KMS-11 (cell line): ENCODE results near the gene CXXC4.

Experiments used
- H2AFZ ChIP-seq: fragments of 200-600 bp; sonication (generic); 2 replicates; pipeline ENCODE4 v1.6.1; 2016; ENCODE audit warnings: antibody characterized with exemption, mixed run types, low read depth
- H3K27ac ChIP-seq: fragments of 200-600 bp; sonication (generic); 2 replicates; pipeline ENCODE4 v1.6.1; 2016; ENCODE audit warnings: mild to moderate bottlenecking, mixed run types
- H3K27me3 ChIP-seq: fragments of 200-600 bp; sonication (generic); 2 replicates; pipeline ENCODE4 v1.6.1; 2017; ENCODE audit warnings: mild to moderate bottlenecking, low read depth, mixed run types, moderate library complexity; ENCODE audit not compliant: insufficient read depth
- H3K36me3 ChIP-seq: fragments of 200-600 bp; sonication (generic); 2 replicates; pipeline ENCODE4 v1.6.1; 2017; ENCODE audit warnings: mild to moderate bottlenecking, mixed run types; ENCODE audit not compliant: insufficient read depth
- H3K4me1 ChIP-seq: fragments of 200-600 bp; sonication (generic); 2 replicates; pipeline ENCODE4 v1.6.1; 2016; ENCODE audit warnings: mild to moderate bottlenecking, low read depth, mixed run types; ENCODE audit not compliant: poor library complexity, severe bottlenecking
- H3K4me2 ChIP-seq: fragments of 200-600 bp; sonication (generic); 2 replicates; pipeline ENCODE4 v1.7.0; 2016; ENCODE audit warnings: mild to moderate bottlenecking, mixed run types
- H3K4me3 ChIP-seq: fragments of 200-600 bp; sonication (generic); IDR thresholded peaks from 2 replicates; pipeline ENCODE4 v1.6.1; 2017; ENCODE audit warnings: low read depth, low read length, mixed read lengths; ENCODE audit not compliant: insufficient read depth
- H3K79me2 ChIP-seq: fragments of 200-600 bp; sonication (generic); 2 replicates; pipeline ENCODE4 v1.6.1; 2016; ENCODE audit warnings: low read depth, mixed run types; ENCODE audit not compliant: insufficient read depth
- H3K9ac ChIP-seq: fragments of 200-600 bp; sonication (generic); 2 replicates; pipeline ENCODE4 v1.6.1; 2016; ENCODE audit warnings: mild to moderate bottlenecking, mixed run types
- H4K20me1 ChIP-seq: fragments of 200-600 bp; sonication (generic); 2 replicates; pipeline ENCODE4 v1.6.1; 2016; ENCODE audit warnings: mild to moderate bottlenecking, mixed run types; ENCODE audit not compliant: insufficient read depth
- CTCF ChIP-seq: fragments of 200-600 bp; sonication (generic); conservative IDR thresholded peaks from 2 replicates; pipeline ENCODE4 v1.6.1; 2017; ENCODE audit warnings: low read depth, mild to moderate bottlenecking, antibody characterized with exemption, low read length, moderate library complexity, mixed read lengths

Gene CXXC4

GRCh38 chr4:104530426-104530825 lies 35.7 kb upstream of the CXXC4 start:
- Histone ChIP-seq H3K79me2 (no peaks in the 10 kb centered on the region), H4K20me1 (no peaks in the 10 kb centered on the region), H3K4me1 (no peaks in the 10 kb centered on the region), H3K27me3 (no peaks in the 10 kb centered on the region), H3K36me3 (no peaks in the 10 kb centered on the region), H2AFZ (no peak overlapping the region), H3K4me3 (no peak overlapping the region), H3K9ac (no peak overlapping the region), H3K4me2 (no peak overlapping the region), H3K27ac (no peak overlapping the region)
- no peak for TF ChIP-seq CTCF

GRCh38 chr4:104524591-104524990 lies 29.9 kb upstream of the CXXC4 start:
- Histone ChIP-seq H3K27ac (no peak overlapping the region), H3K27me3 (no peaks in the 10 kb centered on the region), H3K36me3 (no peaks in the 10 kb centered on the region), H4K20me1 (no peaks in the 10 kb centered on the region), H3K4me3 (no peak overlapping the region), H3K9ac (no peak overlapping the region), H2AFZ (no peak overlapping the region), H3K4me1 (peaks cover 2% of the 10 kb centered on the region), H3K79me2 (no peaks in the 10 kb centered on the region), H3K4me2 (no peak overlapping the region)
- TF ChIP-seq CTCF, result no peak

- Histone ChIP-seq H3K36me3 (no peaks in the 10 kb centered on the region), H3K4me1 (peaks cover 8% of the 10 kb centered on the region), H3K9ac (no peak overlapping the region), H3K27me3 (no peaks in the 10 kb centered on the region), H3K27ac (no peak overlapping the region), H3K4me2 (no peak overlapping the region), H3K79me2 (no peaks in the 10 kb centered on the region), H2AFZ (no peak overlapping the region), H4K20me1 (no peaks in the 10 kb centered on the region), H3K4me3 (no peak overlapping the region)
- no peak for TF ChIP-seq CTCF
Observed at GRCh38 chr4:104524026-104524425, 29.3 kb upstream of the CXXC4 start.

- Histone ChIP-seq H3K27me3 (no peaks in the 10 kb centered on the region), H3K79me2 (no peaks in the 10 kb centered on the region), H3K36me3 (no peaks in the 10 kb centered on the region), H3K4me1 (peaks cover 10% of the 10 kb centered on the region), H2AFZ (no peak overlapping the region), H3K4me2 (peak overlapping the region; percentile 43; the same call in 1 of the 2 replicates), H4K20me1 (no peaks in the 10 kb centered on the region), H3K9ac (no peak overlapping the region), H3K27ac (no peak overlapping the region), H3K4me3 (no peak overlapping the region)
- TF ChIP-seq CTCF, result no peak
Observed at GRCh38 chr4:104519588-104519987, 24.9 kb upstream of the CXXC4 start.
